ENCODE results near the gene DOC2B.

DNA sequence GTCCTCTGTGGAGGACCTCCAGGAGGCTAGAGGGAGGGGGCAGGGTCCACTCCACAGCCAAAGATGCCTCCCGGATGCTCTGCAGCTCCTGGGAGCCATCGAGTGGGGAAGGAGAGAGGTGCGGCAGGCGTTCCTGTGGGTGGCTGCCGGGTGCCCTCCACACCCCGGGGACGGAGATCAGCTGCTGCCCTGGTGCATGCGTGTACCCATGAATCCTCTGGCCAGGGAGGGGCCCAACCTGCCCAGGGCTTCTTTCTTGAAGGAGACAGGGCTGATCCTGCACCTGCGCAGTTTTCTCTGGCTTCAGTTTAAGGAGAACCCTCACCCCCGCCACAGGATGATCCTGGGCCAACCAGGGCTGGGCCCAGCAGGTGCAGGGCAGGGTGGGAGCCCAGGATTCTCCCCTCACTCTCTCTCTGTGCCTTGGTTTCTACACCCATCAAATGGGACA, 33.5 kb upstream of the DOC2B start:
- TF ChIP-seq, protein P1, sequence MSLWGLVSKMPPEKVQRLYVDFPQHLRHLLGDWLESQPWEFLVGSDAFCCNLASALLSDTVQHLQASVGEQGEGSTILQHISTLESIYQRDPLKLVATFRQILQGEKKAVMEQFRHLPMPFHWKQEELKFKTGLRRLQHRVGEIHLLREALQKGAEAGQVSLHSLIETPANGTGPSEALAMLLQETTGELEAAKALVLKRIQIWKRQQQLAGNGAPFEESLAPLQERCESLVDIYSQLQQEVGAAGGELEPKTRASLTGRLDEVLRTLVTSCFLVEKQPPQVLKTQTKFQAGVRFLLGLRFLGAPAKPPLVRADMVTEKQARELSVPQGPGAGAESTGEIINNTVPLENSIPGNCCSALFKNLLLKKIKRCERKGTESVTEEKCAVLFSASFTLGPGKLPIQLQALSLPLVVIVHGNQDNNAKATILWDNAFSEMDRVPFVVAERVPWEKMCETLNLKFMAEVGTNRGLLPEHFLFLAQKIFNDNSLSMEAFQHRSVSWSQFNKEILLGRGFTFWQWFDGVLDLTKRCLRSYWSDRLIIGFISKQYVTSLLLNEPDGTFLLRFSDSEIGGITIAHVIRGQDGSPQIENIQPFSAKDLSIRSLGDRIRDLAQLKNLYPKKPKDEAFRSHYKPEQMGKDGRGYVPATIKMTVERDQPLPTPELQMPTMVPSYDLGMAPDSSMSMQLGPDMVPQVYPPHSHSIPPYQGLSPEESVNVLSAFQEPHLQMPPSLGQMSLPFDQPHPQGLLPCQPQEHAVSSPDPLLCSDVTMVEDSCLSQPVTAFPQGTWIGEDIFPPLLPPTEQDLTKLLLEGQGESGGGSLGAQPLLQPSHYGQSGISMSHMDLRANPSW (CRISPR knock-in tag; conservative IDR thresholded peaks at IDR 0.05; ENCODE audit: low read depth), result no peak
- TF ChIP-seq, protein P2, sequence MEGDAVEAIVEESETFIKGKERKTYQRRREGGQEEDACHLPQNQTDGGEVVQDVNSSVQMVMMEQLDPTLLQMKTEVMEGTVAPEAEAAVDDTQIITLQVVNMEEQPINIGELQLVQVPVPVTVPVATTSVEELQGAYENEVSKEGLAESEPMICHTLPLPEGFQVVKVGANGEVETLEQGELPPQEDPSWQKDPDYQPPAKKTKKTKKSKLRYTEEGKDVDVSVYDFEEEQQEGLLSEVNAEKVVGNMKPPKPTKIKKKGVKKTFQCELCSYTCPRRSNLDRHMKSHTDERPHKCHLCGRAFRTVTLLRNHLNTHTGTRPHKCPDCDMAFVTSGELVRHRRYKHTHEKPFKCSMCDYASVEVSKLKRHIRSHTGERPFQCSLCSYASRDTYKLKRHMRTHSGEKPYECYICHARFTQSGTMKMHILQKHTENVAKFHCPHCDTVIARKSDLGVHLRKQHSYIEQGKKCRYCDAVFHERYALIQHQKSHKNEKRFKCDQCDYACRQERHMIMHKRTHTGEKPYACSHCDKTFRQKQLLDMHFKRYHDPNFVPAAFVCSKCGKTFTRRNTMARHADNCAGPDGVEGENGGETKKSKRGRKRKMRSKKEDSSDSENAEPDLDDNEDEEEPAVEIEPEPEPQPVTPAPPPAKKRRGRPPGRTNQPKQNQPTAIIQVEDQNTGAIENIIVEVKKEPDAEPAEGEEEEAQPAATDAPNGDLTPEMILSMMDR (IDR thresholded peaks at IDR 0.05), result no peak
- TF ChIP-seq, protein P3, sequence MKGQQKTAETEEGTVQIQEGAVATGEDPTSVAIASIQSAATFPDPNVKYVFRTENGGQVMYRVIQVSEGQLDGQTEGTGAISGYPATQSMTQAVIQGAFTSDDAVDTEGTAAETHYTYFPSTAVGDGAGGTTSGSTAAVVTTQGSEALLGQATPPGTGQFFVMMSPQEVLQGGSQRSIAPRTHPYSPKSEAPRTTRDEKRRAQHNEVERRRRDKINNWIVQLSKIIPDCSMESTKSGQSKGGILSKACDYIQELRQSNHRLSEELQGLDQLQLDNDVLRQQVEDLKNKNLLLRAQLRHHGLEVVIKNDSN (CRISPR knock-in tag; IDR thresholded peaks at IDR 0.05), result no peak
- no peak for TF ChIP-seq CREB1 (CRISPR knock-in tag; IDR thresholded peaks at IDR 0.05)
- no peak for TF ChIP-seq ESRRA (CRISPR knock-in tag; IDR thresholded peaks at IDR 0.05; ENCODE audit: borderline replicate concordance)
- TF ChIP-seq, protein P4, sequence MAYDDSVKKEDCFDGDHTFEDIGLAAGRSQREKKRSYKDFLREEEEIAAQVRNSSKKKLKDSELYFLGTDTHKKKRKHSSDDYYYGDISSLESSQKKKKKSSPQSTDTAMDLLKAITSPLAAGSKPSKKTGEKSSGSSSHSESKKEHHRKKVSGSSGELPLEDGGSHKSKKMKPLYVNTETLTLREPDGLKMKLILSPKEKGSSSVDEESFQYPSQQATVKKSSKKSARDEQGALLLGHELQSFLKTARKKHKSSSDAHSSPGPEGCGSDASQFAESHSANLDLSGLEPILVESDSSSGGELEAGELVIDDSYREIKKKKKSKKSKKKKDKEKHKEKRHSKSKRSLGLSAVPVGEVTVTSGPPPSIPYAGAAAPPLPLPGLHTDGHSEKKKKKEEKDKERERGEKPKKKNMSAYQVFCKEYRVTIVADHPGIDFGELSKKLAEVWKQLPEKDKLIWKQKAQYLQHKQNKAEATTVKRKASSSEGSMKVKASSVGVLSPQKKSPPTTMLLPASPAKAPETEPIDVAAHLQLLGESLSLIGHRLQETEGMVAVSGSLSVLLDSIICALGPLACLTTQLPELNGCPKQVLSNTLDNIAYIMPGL (CRISPR knock-in tag; IDR thresholded peaks at IDR 0.05), result no peak
- TF ChIP-seq, protein P5, sequence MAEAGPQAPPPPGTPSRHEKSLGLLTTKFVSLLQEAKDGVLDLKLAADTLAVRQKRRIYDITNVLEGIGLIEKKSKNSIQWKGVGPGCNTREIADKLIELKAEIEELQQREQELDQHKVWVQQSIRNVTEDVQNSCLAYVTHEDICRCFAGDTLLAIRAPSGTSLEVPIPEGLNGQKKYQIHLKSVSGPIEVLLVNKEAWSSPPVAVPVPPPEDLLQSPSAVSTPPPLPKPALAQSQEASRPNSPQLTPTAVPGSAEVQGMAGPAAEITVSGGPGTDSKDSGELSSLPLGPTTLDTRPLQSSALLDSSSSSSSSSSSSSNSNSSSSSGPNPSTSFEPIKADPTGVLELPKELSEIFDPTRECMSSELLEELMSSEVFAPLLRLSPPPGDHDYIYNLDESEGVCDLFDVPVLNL (CRISPR knock-in tag; IDR thresholded peaks at IDR 0.05; ENCODE audit: borderline replicate concordance, low read depth), result no peak
- TF ChIP-seq, protein P6, sequence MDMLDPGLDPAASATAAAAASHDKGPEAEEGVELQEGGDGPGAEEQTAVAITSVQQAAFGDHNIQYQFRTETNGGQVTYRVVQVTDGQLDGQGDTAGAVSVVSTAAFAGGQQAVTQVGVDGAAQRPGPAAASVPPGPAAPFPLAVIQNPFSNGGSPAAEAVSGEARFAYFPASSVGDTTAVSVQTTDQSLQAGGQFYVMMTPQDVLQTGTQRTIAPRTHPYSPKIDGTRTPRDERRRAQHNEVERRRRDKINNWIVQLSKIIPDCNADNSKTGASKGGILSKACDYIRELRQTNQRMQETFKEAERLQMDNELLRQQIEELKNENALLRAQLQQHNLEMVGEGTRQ (CRISPR knock-in tag; IDR thresholded peaks at IDR 0.05), result no peak
- no peak for TF ChIP-seq SP1 (CRISPR knock-in tag; conservative IDR thresholded peaks at IDR 0.05)
- no peak for TF ChIP-seq JUN (CRISPR knock-in tag; IDR thresholded peaks at IDR 0.05)
- TF ChIP-seq ZNF232 (CRISPR knock-in tag; IDR thresholded peaks at IDR 0.05), result no peak
